Mesendoderm (in vitro differentiated cells): ENCODE measurements around the gene FAM3A.

ENCODE experiments used
- DNase-seq: peaks from one replicate; pipeline ENCODE4 v3.0.0; 2013
- H2AK5ac ChIP-seq: 2 replicates; pipeline ENCODE4 v1.6.1; 2013; ENCODE audit warnings: low read length, inconsistent platforms
- H2BK120ac ChIP-seq: 2 replicates; pipeline ENCODE4 v1.6.1; 2013; ENCODE audit warnings: low read depth, mild to moderate bottlenecking, low read length, moderate library complexity, mixed read lengths
- H2BK15ac ChIP-seq: replicated peaks from 2 replicates; pipeline ENCODE4 v1.6.1; 2013; ENCODE audit warnings: low read depth, mild to moderate bottlenecking, moderate library complexity
- H2BK5ac ChIP-seq: 2 replicates; pipeline ENCODE4 v1.6.1; 2013; ENCODE audit warnings: low read length, inconsistent platforms
- H3K18ac ChIP-seq: 2 replicates; pipeline ENCODE4 v1.6.1; 2013; ENCODE audit warnings: mild to moderate bottlenecking, low read length, mixed read lengths
- H3K23ac ChIP-seq: one replicate; pipeline ENCODE4 v1.6.1; 2013; ENCODE audit warnings: low read length
- H3K27ac ChIP-seq: 2 replicates; pipeline ENCODE4 v1.5.1; 2013; ENCODE audit warnings: low read depth, mild to moderate bottlenecking, inconsistent platforms, low read length, moderate library complexity
- H3K27me3 ChIP-seq: 2 replicates; pipeline ENCODE4 v1.6.1; 2013; ENCODE audit warnings: low read length, control low read depth, mild to moderate bottlenecking, inconsistent platforms; ENCODE audit not compliant: insufficient read depth, poor library complexity
- H3K36me3 ChIP-seq: 2 replicates; pipeline ENCODE4 v1.6.1; 2013; ENCODE audit warnings: low read length, inconsistent platforms; ENCODE audit not compliant: control insufficient read depth, insufficient read depth
- H3K4ac ChIP-seq: one replicate; pipeline ENCODE4 v1.6.1; 2013; ENCODE audit warnings: low read depth, mild to moderate bottlenecking, low read length, moderate library complexity
- H3K4me1 ChIP-seq: 2 replicates; pipeline ENCODE4 v1.6.1; 2013; ENCODE audit warnings: low read depth, low read length, inconsistent platforms; ENCODE audit not compliant: control insufficient read depth
- H3K4me2 ChIP-seq: 2 replicates; pipeline ENCODE4 v1.6.1; 2013; ENCODE audit warnings: low read length
- H3K4me3 ChIP-seq: 2 replicates; pipeline ENCODE4 v1.5.1; 2013; ENCODE audit warnings: mild to moderate bottlenecking, low read length
- H3K56ac ChIP-seq: one replicate; pipeline ENCODE4 v1.6.1; 2013; ENCODE audit warnings: low read length
- H3K79me1 ChIP-seq: 2 replicates; pipeline ENCODE4 v1.6.1; 2013; ENCODE audit warnings: low read length, inconsistent platforms
- H3K79me2 ChIP-seq: 2 replicates; pipeline ENCODE4 v1.6.1; 2013; ENCODE audit warnings: mild to moderate bottlenecking, low read length; ENCODE audit not compliant: control insufficient read depth, insufficient read depth
- H3K9ac ChIP-seq: 2 replicates; pipeline ENCODE4 v1.6.1; 2013; ENCODE audit warnings: low read length, inconsistent platforms
- H4K5ac ChIP-seq: one replicate; pipeline ENCODE4 v1.6.1; 2013; ENCODE audit warnings: low read length
- H4K8ac ChIP-seq: one replicate; pipeline ENCODE4 v1.6.1; 2013; ENCODE audit warnings: low read depth, mild to moderate bottlenecking, control low read depth, low read length, moderate library complexity
- WGBS: extraction: QIAGEN DNeasy Blood & Tissue Kit; methylation state at CpG from one replicate; pipeline ENCODE4 v1.1.7; 2013; ENCODE audit warnings: low lambda C conversion rate, missing lambda C conversion rate; ENCODE audit not compliant: insufficient coverage; ENCODE audit errors: extremely low coverage; 5-methylcytosine and 5-hydroxymethylcytosine counted together

Gene FAM3A

GRCh38 chrX:154511761-154512160 lies 4.3 kb downstream of the FAM3A start:
- no peaks in the 10 kb centered on the region for H3K79me1 ChIP-seq
- H3K18ac ChIP-seq = no peak overlapping the region
- H3K9ac ChIP-seq = no peak overlapping the region
- no peak overlapping the region for H2BK15ac ChIP-seq
- no peak overlapping the region for H3K27ac ChIP-seq
- no peak overlapping the region for H2BK120ac ChIP-seq
- H3K56ac ChIP-seq = no peak overlapping the region
- DNase-seq = no peak
- H3K27me3 ChIP-seq = no peaks in the 10 kb centered on the region
- H3K4me2 ChIP-seq = no peak overlapping the region
- H3K79me2 ChIP-seq = no peaks in the 10 kb centered on the region
- H3K4me3 ChIP-seq = no peak overlapping the region
- H3K4me1 ChIP-seq = no peaks in the 10 kb centered on the region
- H4K5ac ChIP-seq = no peak overlapping the region
- no peak overlapping the region for H2BK5ac ChIP-seq
- no CpG with 5 or more reads among the region's 12 CpGs for WGBS
- no peaks in the 10 kb centered on the region for H3K36me3 ChIP-seq
- H3K4ac ChIP-seq = no peak overlapping the region
- no peak overlapping the region for H2AK5ac ChIP-seq
- H4K8ac ChIP-seq = no peak overlapping the region
- no peak overlapping the region for H3K23ac ChIP-seq

GRCh38 chrX:154509455-154509854 lies 6.6 kb downstream of the FAM3A start:
- Histone ChIP-seq H3K4me3 (no peak overlapping the region), H4K5ac (no peak overlapping the region)
- no CpG with 5 or more reads among the region's 5 CpGs for WGBS

GRCh38 chrX:154508384-154508745 lies 7.7 kb downstream of the FAM3A start:
- no peaks in the 10 kb centered on the region for H3K79me2 ChIP-seq
- no peaks in the 10 kb centered on the region for H3K4me1 ChIP-seq
- H3K27ac ChIP-seq = no peak overlapping the region
- H2BK5ac ChIP-seq = no peak overlapping the region
- H3K18ac ChIP-seq = no peak overlapping the region
- H2AK5ac ChIP-seq = no peak overlapping the region
- WGBS = no CpG with 5 or more reads among the region's 13 CpGs
- H3K4me3 ChIP-seq = no peak overlapping the region
- no peaks in the 10 kb centered on the region for H3K27me3 ChIP-seq
- no peak overlapping the region for H4K5ac ChIP-seq
- H3K4ac ChIP-seq = no peak overlapping the region
- no peak overlapping the region for H3K4me2 ChIP-seq
- no peak overlapping the region for H2BK15ac ChIP-seq
- no peak for DNase-seq
- no peak overlapping the region for H2BK120ac ChIP-seq
- H3K9ac ChIP-seq = no peak overlapping the region
- no peaks in the 10 kb centered on the region for H3K79me1 ChIP-seq
- H3K23ac ChIP-seq = no peak overlapping the region
- no peak overlapping the region for H4K8ac ChIP-seq
- no peak overlapping the region for H3K56ac ChIP-seq
- no peaks in the 10 kb centered on the region for H3K36me3 ChIP-seq

More at GRCh38 chrX:154509455-154509854, 6.6 kb downstream of the FAM3A start:
- no peak overlapping the region for H2BK15ac ChIP-seq
- no peaks in the 10 kb centered on the region for H3K36me3 ChIP-seq
- no peaks in the 10 kb centered on the region for H3K79me1 ChIP-seq
- H3K23ac ChIP-seq = no peak overlapping the region
- no peak overlapping the region for H4K8ac ChIP-seq
- H3K56ac ChIP-seq = no peak overlapping the region
- no peak overlapping the region for H2BK5ac ChIP-seq
- H3K18ac ChIP-seq = no peak overlapping the region
- no peak overlapping the region for H3K9ac ChIP-seq
- H2AK5ac ChIP-seq = no peak overlapping the region
- H3K4ac ChIP-seq = no peak overlapping the region
- H3K4me1 ChIP-seq = no peaks in the 10 kb centered on the region
- no peak overlapping the region for H3K27ac ChIP-seq
- no peaks in the 10 kb centered on the region for H3K79me2 ChIP-seq
- H2BK120ac ChIP-seq = no peak overlapping the region
- DNase-seq = no peak
- no peak overlapping the region for H3K4me2 ChIP-seq
- H3K27me3 ChIP-seq = no peaks in the 10 kb centered on the region

GRCh38 chrX:154507673-154508383 lies 8.2 kb downstream of the FAM3A start:
- Histone ChIP-seq H3K9ac (no peak overlapping the region), H2BK120ac (no peak overlapping the region), H3K4me1 (no peaks in the 10 kb centered on the region), H3K79me1 (no peaks in the 10 kb centered on the region), H3K4me2 (no peak overlapping the region), H3K18ac (no peak overlapping the region), H4K5ac (no peak overlapping the region), H3K23ac (no peak overlapping the region), H3K27me3 (no peaks in the 10 kb centered on the region), H3K27ac (no peak overlapping the region), H3K4me3 (no peak overlapping the region), H3K79me2 (no peaks in the 10 kb centered on the region), H3K56ac (no peak overlapping the region), H2BK5ac (no peak overlapping the region), H3K4ac (no peak overlapping the region), H4K8ac (no peak overlapping the region), H2AK5ac (no peak overlapping the region), H3K36me3 (no peaks in the 10 kb centered on the region), H2BK15ac (no peak overlapping the region)
- no CpG with 5 or more reads among the region's 24 CpGs for WGBS
- DNase-seq = no peak

GRCh38 chrX:154506483-154507332 lies 9.3 kb downstream of the FAM3A start:
- H3K4me1 ChIP-seq = no peaks in the 10 kb centered on the region
- H3K18ac ChIP-seq = no peak overlapping the region
- H2AK5ac ChIP-seq = no peak overlapping the region
- no peak overlapping the region for H3K23ac ChIP-seq
- no peaks in the 10 kb centered on the region for H3K79me1 ChIP-seq
- no peak overlapping the region for H4K5ac ChIP-seq
- H3K27me3 ChIP-seq = no peaks in the 10 kb centered on the region
- no peak overlapping the region for H3K4me2 ChIP-seq
- H2BK15ac ChIP-seq = no peak overlapping the region
- no peaks in the 10 kb centered on the region for H3K79me2 ChIP-seq
- H3K56ac ChIP-seq = no peak overlapping the region
- no peak overlapping the region for H2BK5ac ChIP-seq
- no peak for DNase-seq
- H2BK120ac ChIP-seq = no peak overlapping the region
- H4K8ac ChIP-seq = no peak overlapping the region
- H3K36me3 ChIP-seq = no peaks in the 10 kb centered on the region
- no peak overlapping the region for H3K27ac ChIP-seq
- H3K4ac ChIP-seq = no peak overlapping the region
- WGBS = no CpG with 5 or more reads among the region's 37 CpGs
- H3K9ac ChIP-seq = no peak overlapping the region
- H3K4me3 ChIP-seq = no peak overlapping the region
